Hepatocyte (in vitro differentiated cells): ENCODE measurements around the gene PRDM15. TPM values are rescaled to one million over a fixed set of nuclear protein-coding genes. Genes with fewer than 3 reads are reported as not detected.

ENCODE experiments used
- DNase-seq: peaks from one replicate; pipeline ENCODE4 v3.0.0-alpha.2; 2016; ENCODE audit warnings: low spot score
- H2AFZ ChIP-seq: fragments of 200-600 bp; sonication (generic); 2 replicates; pipeline ENCODE4 v1.6.0; 2016; ENCODE audit warnings: antibody characterized with exemption, mild to moderate bottlenecking
- H3K27ac ChIP-seq: fragments of 200-600 bp; sonication (generic); 2 replicates; pipeline ENCODE4 v1.5.1; 2016; ENCODE audit warnings: mild to moderate bottlenecking
- H3K27me3 ChIP-seq: fragments of 200-600 bp; sonication (generic); 2 replicates; pipeline ENCODE4 v1.6.1; 2016
- H3K36me3 ChIP-seq: fragments of 200-600 bp; sonication (generic); replicated peaks from 2 replicates; pipeline ENCODE4 v1.5.1; 2016; ENCODE audit warnings: low read depth; ENCODE audit not compliant: insufficient read depth
- H3K4me1 ChIP-seq: fragments of 200-600 bp; sonication (generic); 2 replicates; pipeline ENCODE4 v1.5.1; 2016; ENCODE audit warnings: mild to moderate bottlenecking, moderate library complexity; ENCODE audit not compliant: insufficient read depth
- H3K4me2 ChIP-seq: fragments of 200-600 bp; sonication (generic); 2 replicates; pipeline ENCODE4 v1.6.0; 2016
- H3K4me3 ChIP-seq: fragments of 200-600 bp; sonication (generic); 2 replicates; pipeline ENCODE4 v1.5.1; 2016; ENCODE audit warnings: mild to moderate bottlenecking
- H3K79me2 ChIP-seq: fragments of 200-600 bp; sonication (generic); 2 replicates; pipeline ENCODE4 v1.6.0; 2017; ENCODE audit warnings: mild to moderate bottlenecking
- H3K9me2 ChIP-seq: fragments of 200-600 bp; sonication (generic); replicated peaks from 2 replicates; pipeline ENCODE4 v1.6.0; 2017; ENCODE audit warnings: mild to moderate bottlenecking; ENCODE audit not compliant: insufficient read depth
- H3K9me3 ChIP-seq: fragments of 200-600 bp; sonication (generic); 2 replicates; pipeline ENCODE4 v1.5.1; 2016; ENCODE audit warnings: low read depth, mild to moderate bottlenecking
- H4K20me1 ChIP-seq: fragments of 200-600 bp; sonication (generic); 2 replicates; pipeline ENCODE4 v1.6.0; 2016; ENCODE audit warnings: mild to moderate bottlenecking; ENCODE audit not compliant: insufficient read depth, poor library complexity, severe bottlenecking
- EZH2 ChIP-seq: fragments of 200-600 bp; sonication (generic); IDR thresholded peaks from 2 replicates; pipeline ENCODE4 v1.6.1; 2016; ENCODE audit warnings: antibody characterized with exemption, mild to moderate bottlenecking, borderline replicate concordance
- EZH2phosphoT487 ChIP-seq: fragments of 200-600 bp; sonication (generic); IDR thresholded peaks from one replicate; pipeline ENCODE4 v1.6.1; 2018; ENCODE audit warnings: antibody characterized with exemption, mild to moderate bottlenecking, low read depth, moderate library complexity; ENCODE audit not compliant: unreplicated experiment, severe bottlenecking
- WGBS: methylation state at CpG from one replicate; pipeline ENCODE4 v1.1.6; 2016; ENCODE audit warnings: low lambda C conversion rate; ENCODE audit errors: missing lambda C conversion rate; 5-methylcytosine and 5-hydroxymethylcytosine counted together
- polyA plus RNA-seq: library from polyadenylated mRNA; unstranded; fragments of >200 nt; fragmentation: Nextera tagmentation; extraction: Ambion mirVana; gene quantifications from 2 replicates; pipeline ENCODE4 v1.2.1, GENCODE V29; 2016
- total RNA-seq: library from RNA; depleted of rRNA; stranded (reverse); fragments of >200 nt; gene quantifications from 2 replicates; pipeline ENCODE4 v1.2.3, GENCODE V29; 2014
- TF ChIP-seq, protein P1 (sequence below): fragments of 200-600 bp; sonication (generic); IDR thresholded peaks from 2 replicates; pipeline ENCODE4 v1.5.1; 2016; ENCODE audit warnings: antibody characterized with exemption, mild to moderate bottlenecking; ENCODE audit not compliant: poor library complexity

Gene PRDM15
- total and polyA plus RNA-seq, 2 experiments from 2014 or later: 3.0 to 4.7 TPM

DNA sequence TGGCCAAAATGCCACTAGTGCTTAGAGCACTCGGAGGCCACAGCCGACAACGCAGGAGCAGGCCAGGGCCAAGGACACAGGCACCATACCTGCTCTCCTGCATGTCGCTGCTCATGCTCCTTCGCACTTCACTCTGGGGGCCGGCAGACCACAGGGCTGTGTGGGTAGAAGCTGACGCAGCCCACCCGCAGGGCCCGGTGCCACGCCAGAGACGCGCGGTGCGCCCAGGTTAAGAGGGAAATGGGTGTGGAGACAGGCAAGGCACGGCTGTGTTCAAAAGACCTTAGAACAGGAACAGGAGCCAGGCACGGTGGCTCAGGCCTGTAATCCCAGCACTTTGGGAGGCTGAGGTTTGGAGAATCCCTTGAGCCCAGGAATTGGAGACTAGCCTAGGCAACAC, 13.6 kb upstream of the PRDM15 start:
- Histone ChIP-seq H3K4me1 (peaks cover 12% of the 10 kb centered on the region), H4K20me1 (no peaks in the 10 kb centered on the region), H3K4me3 (no peak overlapping the region), H3K9me2 (no peaks in the 10 kb centered on the region), H3K27me3 (no peaks in the 10 kb centered on the region), H3K4me2 (no peak overlapping the region), H2AFZ (no peak overlapping the region), H3K27ac (no peak overlapping the region), H3K36me3 (no peaks in the 10 kb centered on the region), H3K79me2 (no peaks in the 10 kb centered on the region), H3K9me3 (no peaks in the 10 kb centered on the region)
- 91% methylated on average over 16 of the region's 16 CpGs for WGBS
- TF ChIP-seq, protein P1, sequence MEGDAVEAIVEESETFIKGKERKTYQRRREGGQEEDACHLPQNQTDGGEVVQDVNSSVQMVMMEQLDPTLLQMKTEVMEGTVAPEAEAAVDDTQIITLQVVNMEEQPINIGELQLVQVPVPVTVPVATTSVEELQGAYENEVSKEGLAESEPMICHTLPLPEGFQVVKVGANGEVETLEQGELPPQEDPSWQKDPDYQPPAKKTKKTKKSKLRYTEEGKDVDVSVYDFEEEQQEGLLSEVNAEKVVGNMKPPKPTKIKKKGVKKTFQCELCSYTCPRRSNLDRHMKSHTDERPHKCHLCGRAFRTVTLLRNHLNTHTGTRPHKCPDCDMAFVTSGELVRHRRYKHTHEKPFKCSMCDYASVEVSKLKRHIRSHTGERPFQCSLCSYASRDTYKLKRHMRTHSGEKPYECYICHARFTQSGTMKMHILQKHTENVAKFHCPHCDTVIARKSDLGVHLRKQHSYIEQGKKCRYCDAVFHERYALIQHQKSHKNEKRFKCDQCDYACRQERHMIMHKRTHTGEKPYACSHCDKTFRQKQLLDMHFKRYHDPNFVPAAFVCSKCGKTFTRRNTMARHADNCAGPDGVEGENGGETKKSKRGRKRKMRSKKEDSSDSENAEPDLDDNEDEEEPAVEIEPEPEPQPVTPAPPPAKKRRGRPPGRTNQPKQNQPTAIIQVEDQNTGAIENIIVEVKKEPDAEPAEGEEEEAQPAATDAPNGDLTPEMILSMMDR: no peak
- TF ChIP-seq EZH2 (no peak), EZH2phosphoT487 (no peak)
- no peak for DNase-seq

DNA sequence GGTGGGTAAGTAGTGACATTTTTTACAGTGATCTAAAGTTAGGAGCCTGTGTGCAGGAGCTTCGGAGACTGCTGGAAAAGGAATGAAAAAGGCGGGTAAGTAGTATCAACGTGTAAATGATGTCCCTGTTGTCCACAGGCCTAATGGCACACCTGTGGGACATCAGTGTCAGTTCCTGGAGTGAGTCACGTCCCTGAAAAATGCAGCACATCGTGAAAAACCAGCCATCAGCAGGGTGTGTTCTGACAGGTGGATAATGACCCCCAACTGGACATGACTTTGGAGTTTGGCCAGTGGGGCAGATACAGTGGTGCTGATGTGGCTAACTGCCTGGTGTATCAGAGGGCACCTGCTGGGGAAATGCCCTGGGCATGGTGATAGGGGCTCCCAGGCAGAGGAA, 12.0 kb upstream of the PRDM15 start:
- no peak overlapping the region for H3K4me2 ChIP-seq
- no peak overlapping the region for H3K27ac ChIP-seq
- TF ChIP-seq EZH2 (no peak), EZH2phosphoT487 (no peak)
- TF ChIP-seq, protein P1: no peak
- no peaks in the 10 kb centered on the region for H3K27me3 ChIP-seq
- no peaks in the 10 kb centered on the region for H3K9me3 ChIP-seq
- no peaks in the 10 kb centered on the region for H4K20me1 ChIP-seq
- no peaks in the 10 kb centered on the region for H3K36me3 ChIP-seq
- H3K79me2 ChIP-seq: no peaks in the 10 kb centered on the region
- 79% methylated on average over 5 of the region's 5 CpGs for WGBS
- DNase-seq: no peak
- H3K4me3 ChIP-seq: no peak overlapping the region
- no peak overlapping the region for H2AFZ ChIP-seq
- H3K4me1 ChIP-seq: peaks cover 10% of the 10 kb centered on the region
- no peaks in the 10 kb centered on the region for H3K9me2 ChIP-seq

DNA sequence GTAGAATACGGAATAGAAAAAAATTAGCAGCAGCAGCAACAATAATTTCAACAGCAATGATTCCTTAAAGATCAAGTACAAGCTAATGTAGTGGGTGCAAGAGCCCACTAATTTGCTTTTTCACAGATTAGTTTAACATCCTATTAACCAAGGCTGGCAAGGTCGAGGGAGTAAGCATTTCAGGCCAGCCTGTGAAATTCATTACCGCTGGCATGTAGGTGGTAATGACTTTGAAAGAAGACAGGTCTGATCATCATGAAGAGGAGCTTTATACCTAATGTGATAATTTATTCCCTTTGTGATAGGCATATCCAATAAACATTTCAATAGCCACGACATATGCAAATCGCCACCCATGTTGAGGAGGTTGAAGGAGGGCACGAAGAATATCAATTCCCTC, 11.2 kb upstream of the PRDM15 start:
- Histone ChIP-seq H3K27ac (no peak overlapping the region), H3K9me3 (no peaks in the 10 kb centered on the region), H4K20me1 (no peaks in the 10 kb centered on the region), H3K27me3 (no peaks in the 10 kb centered on the region), H2AFZ (no peak overlapping the region), H3K79me2 (no peaks in the 10 kb centered on the region), H3K9me2 (no peaks in the 10 kb centered on the region), H3K36me3 (no peaks in the 10 kb centered on the region), H3K4me2 (no peak overlapping the region), H3K4me3 (no peak overlapping the region), H3K4me1 (peaks cover 2% of the 10 kb centered on the region)
- 64% methylated on average over 6 of the region's 6 CpGs for WGBS
- TF ChIP-seq EZH2phosphoT487 (no peak), EZH2 (no peak)
- TF ChIP-seq, protein P1: no peak
- DNase-seq: no peak
